ENCODE results near the gene CLSTN2. TPM values are rescaled to one million over a fixed set of nuclear protein-coding genes. Genes with fewer than 3 reads are reported as not detected.
A peak's percentile ranks its signal among the peaks of the same experiment; 100 is the strongest.

Gene CLSTN2
- polyA plus RNA-seq, 1 donor from 2014 or later: not detected

- no peaks in the 10 kb centered on the region for H3K36me3 Mint-ChIP-seq
- H3K4me3 Mint-ChIP-seq: no peak overlapping the region
- peaks cover 5% of the 10 kb centered on the region for H3K27me3 Mint-ChIP-seq
- H3K4me1 Mint-ChIP-seq: no peaks in the 10 kb centered on the region
- peaks cover 0 to 3% (median 0%) of the 10 kb centered on the region in 3 donors for H3K9me3 Mint-ChIP-seq
- H3K27ac Mint-ChIP-seq: no peak overlapping the region
Measured at GRCh38 chr3:140303875-140304274, 368.9 kb downstream of the CLSTN2 start.

- H3K4me1 Mint-ChIP-seq: no peaks in the 10 kb centered on the region
- no peaks in the 10 kb centered on the region for H3K36me3 Mint-ChIP-seq
- H3K27ac Mint-ChIP-seq: no peak overlapping the region
- H3K4me3 Mint-ChIP-seq: no peak overlapping the region
- peaks cover 0 to 3% (median 0%) of the 10 kb centered on the region in 3 donors for H3K9me3 Mint-ChIP-seq
- H3K27me3 Mint-ChIP-seq: peaks cover 6% of the 10 kb centered on the region
Measured at GRCh38 chr3:140308535-140308934, 373.6 kb downstream of the CLSTN2 start.

- H3K36me3 Mint-ChIP-seq: no peaks in the 10 kb centered on the region
- H3K27me3 Mint-ChIP-seq: peaks cover 6% of the 10 kb centered on the region
- peaks cover 0 to 5% (median 0%) of the 10 kb centered on the region in 3 donors for H3K9me3 Mint-ChIP-seq
- H3K27ac Mint-ChIP-seq: no peak overlapping the region
- no peaks in the 10 kb centered on the region for H3K4me1 Mint-ChIP-seq
- H3K4me3 Mint-ChIP-seq: no peak overlapping the region
Measured at GRCh38 chr3:140311428-140311827, 376.4 kb downstream of the CLSTN2 start.

GRCh38 chr3:140315955-140316354 lies 381.0 kb downstream of the CLSTN2 start:
- Mint-ChIP-seq H3K27ac (peak overlapping the region in 1 of 3 donors; percentile 24), H3K4me1 (no peaks in the 10 kb centered on the region), H3K27me3 (peaks cover 7% of the 10 kb centered on the region), H3K4me3 (no peak overlapping the region), H3K9me3 (peaks cover 0 to 2% (median 0%) of the 10 kb centered on the region in 3 donors), H3K36me3 (no peaks in the 10 kb centered on the region)

- peaks cover 7% of the 10 kb centered on the region for H3K27me3 Mint-ChIP-seq
- no peak overlapping the region for H3K27ac Mint-ChIP-seq
- no peak overlapping the region for H3K4me3 Mint-ChIP-seq
- no peaks in the 10 kb centered on the region for H3K4me1 Mint-ChIP-seq
- no peaks in the 10 kb centered on the region for H3K36me3 Mint-ChIP-seq
- H3K9me3 Mint-ChIP-seq: peaks cover 0 to 2% (median 0%) of the 10 kb centered on the region in 3 donors
Measured at GRCh38 chr3:140316466-140316865, 381.5 kb downstream of the CLSTN2 start.

GRCh38 chr3:140316868-140317400 lies 381.9 kb downstream of the CLSTN2 start:
- H3K4me1 Mint-ChIP-seq: no peaks in the 10 kb centered on the region
- H3K4me3 Mint-ChIP-seq: no peak overlapping the region
- H3K27me3 Mint-ChIP-seq: peaks cover 7% of the 10 kb centered on the region
- no peaks in the 10 kb centered on the region for H3K36me3 Mint-ChIP-seq
- H3K27ac Mint-ChIP-seq: no peak overlapping the region
- H3K9me3 Mint-ChIP-seq: peaks cover 0 to 2% (median 0%) of the 10 kb centered on the region in 3 donors

GRCh38 chr3:140319739-140320138 lies 384.8 kb downstream of the CLSTN2 start:
- Mint-ChIP-seq H3K27me3 (peaks cover 7% of the 10 kb centered on the region), H3K27ac (no peak overlapping the region), H3K9me3 (peaks cover 0 to 2% (median 0%) of the 10 kb centered on the region in 3 donors), H3K4me3 (no peak overlapping the region), H3K36me3 (no peaks in the 10 kb centered on the region), H3K4me1 (no peaks in the 10 kb centered on the region)

- peaks cover 3% of the 10 kb centered on the region for H3K27me3 Mint-ChIP-seq
- no peak overlapping the region for H3K4me3 Mint-ChIP-seq
- no peaks in the 10 kb centered on the region for H3K36me3 Mint-ChIP-seq
- no peaks in the 10 kb centered on the region for H3K9me3 Mint-ChIP-seq
- no peak overlapping the region for H3K27ac Mint-ChIP-seq
- no peaks in the 10 kb centered on the region for H3K4me1 Mint-ChIP-seq
Measured at GRCh38 chr3:140323561-140323960, 388.6 kb downstream of the CLSTN2 start.

- peak overlapping the region in 1 of 3 donors; percentile 52 for H3K27ac Mint-ChIP-seq
- peak overlapping the region in 2 of 4 donors; percentile 7 to 52 for H3K4me3 Mint-ChIP-seq
- H3K36me3 Mint-ChIP-seq: no peaks in the 10 kb centered on the region
- peaks cover 0 to 2% (median 0%) of the 10 kb centered on the region in 3 donors for H3K4me1 Mint-ChIP-seq
- H3K27me3 Mint-ChIP-seq: peaks cover 2% of the 10 kb centered on the region
- H3K9me3 Mint-ChIP-seq: no peaks in the 10 kb centered on the region
Measured at GRCh38 chr3:140332131-140332530, 397.1 kb downstream of the CLSTN2 start.

GRCh38 chr3:140334132-140334929 lies 399.3 kb downstream of the CLSTN2 start:
- Mint-ChIP-seq H3K36me3 (no peaks in the 10 kb centered on the region), H3K27me3 (peaks cover 2% of the 10 kb centered on the region), H3K4me3 (no peak overlapping the region), H3K27ac (peak overlapping the region in 2 of 3 donors; percentile 43 to 55), H3K4me1 (peaks cover 0 to 2% (median 0%) of the 10 kb centered on the region in 3 donors), H3K9me3 (no peaks in the 10 kb centered on the region)

GRCh38 chr3:140336465-140336864 lies 401.5 kb downstream of the CLSTN2 start:
- Mint-ChIP-seq H3K4me3 (peak overlapping the region in 1 of 4 donors; percentile 13), H3K4me1 (peaks cover 0 to 2% (median 0%) of the 10 kb centered on the region in 3 donors), H3K36me3 (no peaks in the 10 kb centered on the region), H3K9me3 (no peaks in the 10 kb centered on the region), H3K27me3 (peaks cover 2% of the 10 kb centered on the region), H3K27ac (no peak overlapping the region)

GRCh38 chr3:140338916-140339315 lies 403.9 kb downstream of the CLSTN2 start:
- Mint-ChIP-seq H3K36me3 (no peaks in the 10 kb centered on the region), H3K9me3 (no peaks in the 10 kb centered on the region), H3K27me3 (peaks cover 2% of the 10 kb centered on the region), H3K4me3 (no peak overlapping the region), H3K27ac (no peak overlapping the region), H3K4me1 (no peaks in the 10 kb centered on the region)

GRCh38 chr3:140341203-140341602 lies 406.2 kb downstream of the CLSTN2 start:
- Mint-ChIP-seq H3K4me3 (peak overlapping the region in 1 of 4 donors; percentile 58), H3K36me3 (no peaks in the 10 kb centered on the region), H3K4me1 (no peaks in the 10 kb centered on the region), H3K9me3 (no peaks in the 10 kb centered on the region), H3K27me3 (peaks cover 4% of the 10 kb centered on the region), H3K27ac (no peak overlapping the region)

- no peaks in the 10 kb centered on the region for H3K4me1 Mint-ChIP-seq
- H3K9me3 Mint-ChIP-seq: no peaks in the 10 kb centered on the region
- H3K27ac Mint-ChIP-seq: no peak overlapping the region
- H3K36me3 Mint-ChIP-seq: no peaks in the 10 kb centered on the region
- H3K4me3 Mint-ChIP-seq: no peak overlapping the region
- peaks cover 5% of the 10 kb centered on the region for H3K27me3 Mint-ChIP-seq
Measured at GRCh38 chr3:140341817-140342403, 406.9 kb downstream of the CLSTN2 start.

GRCh38 chr3:140342668-140343067 lies 407.7 kb downstream of the CLSTN2 start:
- no peaks in the 10 kb centered on the region for H3K9me3 Mint-ChIP-seq
- no peak overlapping the region for H3K4me3 Mint-ChIP-seq
- no peaks in the 10 kb centered on the region for H3K4me1 Mint-ChIP-seq
- no peaks in the 10 kb centered on the region for H3K36me3 Mint-ChIP-seq
- H3K27ac Mint-ChIP-seq: no peak overlapping the region
- H3K27me3 Mint-ChIP-seq: peaks cover 5% of the 10 kb centered on the region
